WTC11 (cell line): ENCODE results near the gene FREM1. TPM values are rescaled to one million over a fixed set of nuclear protein-coding genes. Genes with fewer than 3 reads are reported as not detected.

Source experiments
- ATAC-seq: fragments of 200-7000 bp; cut with Tn5 transposase; 2 replicates; pipeline ENCODE4 v1.10.0; 2021; ENCODE audit warnings: mild to moderate bottlenecking, moderate library complexity
- CTCF ChIA-PET: fragments of 300-600 bp; sonication (Branson Sonifier 250); formaldehyde crosslinking; loops from one replicate; lab custom pipeline; 2021; ENCODE audit warnings: antibody characterized with exemption; lab: Charles Lee
- POLR2A ChIA-PET: fragments of 350-600 bp; sonication (Branson Sonifier 250); formaldehyde crosslinking; loops from one replicate; lab custom pipeline; 2021; ENCODE audit warnings: antibody characterized with exemption; lab: Charles Lee
- DNase-seq: peaks from one replicate; pipeline ENCODE4 v3.0.0; 2021; ENCODE audit warnings: low spot score
- H3K27ac Mint-ChIP-seq: 2 replicates; pipeline ENCODE4 v1.8.0; 2021; ENCODE audit warnings: mixed read lengths
- H3K27me3 Mint-ChIP-seq: 2 replicates; pipeline ENCODE4 v1.8.0; 2021; ENCODE audit warnings: low read depth, mild to moderate bottlenecking, moderate library complexity, mixed read lengths
- H3K36me3 Mint-ChIP-seq: 2 replicates; pipeline ENCODE4 v1.8.0; 2021; ENCODE audit warnings: mixed read lengths
- H3K4me1 Mint-ChIP-seq: 2 replicates; pipeline ENCODE4 v1.8.0; 2022; ENCODE audit warnings: mixed read lengths
- H3K4me3 Mint-ChIP-seq: 2 replicates; pipeline ENCODE4 v1.8.0; 2021; ENCODE audit warnings: mild to moderate bottlenecking, moderate library complexity, mixed read lengths
- H3K9me3 Mint-ChIP-seq: 2 replicates; pipeline ENCODE4 v1.8.0; 2021; ENCODE audit warnings: mixed read lengths
- E2F4 ChIP-seq: sonication (generic); formaldehyde crosslinking; IDR thresholded peaks from 2 replicates; pipeline ENCODE4 v1.8.1; 2022; ENCODE audit warnings: low read depth, mild to moderate bottlenecking, moderate library complexity, missing genetic modification reagents, borderline replicate concordance
- FOXK1 ChIP-seq: sonication (generic); formaldehyde crosslinking; IDR thresholded peaks from 2 replicates; pipeline ENCODE4 v1.8.0; 2022; ENCODE audit warnings: mild to moderate bottlenecking, moderate library complexity, missing genetic modification reagents
- FOXP1 ChIP-seq: sonication (generic); formaldehyde crosslinking; IDR thresholded peaks from 2 replicates; pipeline ENCODE4 v1.8.0; 2022; ENCODE audit warnings: missing genetic modification reagents, mild to moderate bottlenecking, moderate library complexity, borderline replicate concordance
- GTF2I ChIP-seq: fragments of 250-450 bp; sonication (Bioruptor Pico); conservative IDR thresholded peaks from 2 replicates; pipeline ENCODE4 v1.4.0; 2021; ENCODE audit warnings: mild to moderate bottlenecking
- JUN ChIP-seq: sonication (generic); formaldehyde crosslinking; IDR thresholded peaks from 2 replicates; pipeline ENCODE4 v1.8.0; 2023; ENCODE audit warnings: mild to moderate bottlenecking, missing genetic modification reagents
- NR1H2 ChIP-seq: sonication (generic); formaldehyde crosslinking; IDR thresholded peaks from 2 replicates; pipeline ENCODE4 v1.9.0; 2021; ENCODE audit warnings: mild to moderate bottlenecking, moderate library complexity, missing genetic modification reagents
- PREB ChIP-seq: sonication (generic); formaldehyde crosslinking; IDR thresholded peaks from 2 replicates; pipeline ENCODE4 v1.8.1; 2022; ENCODE audit warnings: mild to moderate bottlenecking, missing genetic modification reagents, moderate library complexity, borderline replicate concordance
- RORB ChIP-seq: fragments of 250-450 bp; sonication (Bioruptor Pico); IDR thresholded peaks from 2 replicates; pipeline ENCODE4 v1.9.0; 2021; ENCODE audit warnings: mild to moderate bottlenecking
- SMAD3 ChIP-seq: sonication (generic); formaldehyde crosslinking; IDR thresholded peaks from 2 replicates; pipeline ENCODE4 v1.8.0; 2022; ENCODE audit warnings: missing genetic modification reagents, mild to moderate bottlenecking, borderline replicate concordance
- TEAD1 ChIP-seq: sonication (generic); formaldehyde crosslinking; IDR thresholded peaks from 2 replicates; pipeline ENCODE4 v1.8.0; 2022; ENCODE audit warnings: mild to moderate bottlenecking, missing genetic modification reagents
- USF1 ChIP-seq: sonication (generic); formaldehyde crosslinking; IDR thresholded peaks from 2 replicates; pipeline ENCODE4 v1.8.0; 2022; ENCODE audit warnings: mild to moderate bottlenecking, missing genetic modification reagents
- ZBTB21 ChIP-seq: sonication (generic); formaldehyde crosslinking; IDR thresholded peaks from 2 replicates; pipeline ENCODE4 v1.8.1; 2023; ENCODE audit warnings: mild to moderate bottlenecking, missing genetic modification reagents, borderline replicate concordance
- ZNF121 ChIP-seq: sonication (generic); formaldehyde crosslinking; IDR thresholded peaks from 2 replicates; pipeline ENCODE4 v1.8.0; 2023; ENCODE audit warnings: missing genetic modification reagents
- ZNF138 ChIP-seq: sonication (generic); formaldehyde crosslinking; conservative IDR thresholded peaks from 2 replicates; pipeline ENCODE4 v1.8.1; 2022; ENCODE audit warnings: mild to moderate bottlenecking, moderate library complexity, missing genetic modification reagents
- ZNF671 ChIP-seq: fragments of 250-450 bp; sonication (Bioruptor Pico); IDR thresholded peaks from 2 replicates; pipeline ENCODE4 v1.8.0; 2021; ENCODE audit warnings: mild to moderate bottlenecking
- total RNA-seq: library from RNA; stranded (reverse); gene quantifications from 3 replicates; pipeline ENCODE4 v1.2.3, GENCODE V29; 2021
- TF ChIP-seq, protein P1 (sequence below): sonication (generic); formaldehyde crosslinking; IDR thresholded peaks from 2 replicates; pipeline ENCODE4 v1.8.1; 2023; ENCODE audit warnings: mild to moderate bottlenecking, missing genetic modification reagents
- TF ChIP-seq, protein P2 (sequence below): sonication (generic); formaldehyde crosslinking; IDR thresholded peaks from 2 replicates; pipeline ENCODE4 v1.8.1; 2023; ENCODE audit warnings: mild to moderate bottlenecking, missing genetic modification reagents, moderate library complexity
- TF ChIP-seq, protein P3 (sequence below): sonication (generic); formaldehyde crosslinking; IDR thresholded peaks from 2 replicates; pipeline ENCODE4 v1.8.1; 2023; ENCODE audit warnings: mild to moderate bottlenecking, missing genetic modification reagents, borderline replicate concordance
- TF ChIP-seq, protein P4 (sequence below): sonication (generic); formaldehyde crosslinking; IDR thresholded peaks from 2 replicates; pipeline ENCODE4 v1.8.0; 2022; ENCODE audit warnings: mild to moderate bottlenecking, missing genetic modification reagents
- TF ChIP-seq, protein P5 (sequence below): fragments of 250-450 bp; sonication (Bioruptor Pico); IDR thresholded peaks from 2 replicates; pipeline ENCODE4 v1.9.0; 2021; ENCODE audit warnings: mild to moderate bottlenecking

The FREM1 gene
- total RNA-seq, 1 experiment from 2014 or later = 2.8 TPM

GRCh38 chr9:14932231-14932630, 22.0 kb upstream of the FREM1 start:
- Mint-ChIP-seq H3K36me3 (no peaks in the 10 kb centered on the region), H3K27ac (no peak overlapping the region), H3K9me3 (peaks cover 3% of the 10 kb centered on the region; the same call in 1 of the 2 replicates), H3K27me3 (no peaks in the 10 kb centered on the region), H3K4me3 (no peak overlapping the region), H3K4me1 (peaks cover 15% of the 10 kb centered on the region)
- no peak for DNase-seq
- CTCF ChIA-PET = no interaction called here
- POLR2A ChIA-PET = interaction anchor here (0.7 kb wide), 2 partner anchors 214 to 357 kb away, joined by 3 to 7 read pairs; no protein-coding TSS in a partner anchor
- no peak for ATAC-seq
- no peak for TF ChIP-seq GTF2I (CRISPR knock-in tag)
- no peak for TF ChIP-seq NR1H2 (CRISPR knock-in tag)
- TF ChIP-seq, protein P1, sequence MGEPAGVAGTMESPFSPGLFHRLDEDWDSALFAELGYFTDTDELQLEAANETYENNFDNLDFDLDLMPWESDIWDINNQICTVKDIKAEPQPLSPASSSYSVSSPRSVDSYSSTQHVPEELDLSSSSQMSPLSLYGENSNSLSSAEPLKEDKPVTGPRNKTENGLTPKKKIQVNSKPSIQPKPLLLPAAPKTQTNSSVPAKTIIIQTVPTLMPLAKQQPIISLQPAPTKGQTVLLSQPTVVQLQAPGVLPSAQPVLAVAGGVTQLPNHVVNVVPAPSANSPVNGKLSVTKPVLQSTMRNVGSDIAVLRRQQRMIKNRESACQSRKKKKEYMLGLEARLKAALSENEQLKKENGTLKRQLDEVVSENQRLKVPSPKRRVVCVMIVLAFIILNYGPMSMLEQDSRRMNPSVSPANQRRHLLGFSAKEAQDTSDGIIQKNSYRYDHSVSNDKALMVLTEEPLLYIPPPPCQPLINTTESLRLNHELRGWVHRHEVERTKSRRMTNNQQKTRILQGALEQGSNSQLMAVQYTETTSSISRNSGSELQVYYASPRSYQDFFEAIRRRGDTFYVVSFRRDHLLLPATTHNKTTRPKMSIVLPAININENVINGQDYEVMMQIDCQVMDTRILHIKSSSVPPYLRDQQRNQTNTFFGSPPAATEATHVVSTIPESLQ (CRISPR knock-in tag) = no peak
- TF ChIP-seq RORB (CRISPR knock-in tag) = no peak
- TF ChIP-seq TEAD1 (CRISPR knock-in tag) = no peak
- no peak for TF ChIP-seq ZNF121 (CRISPR knock-in tag)
- no peak for TF ChIP-seq FOXP1 (CRISPR knock-in tag)
- no peak for TF ChIP-seq E2F4 (CRISPR knock-in tag)
- no peak for TF ChIP-seq ZBTB21 (CRISPR knock-in tag)
- TF ChIP-seq, protein P2, sequence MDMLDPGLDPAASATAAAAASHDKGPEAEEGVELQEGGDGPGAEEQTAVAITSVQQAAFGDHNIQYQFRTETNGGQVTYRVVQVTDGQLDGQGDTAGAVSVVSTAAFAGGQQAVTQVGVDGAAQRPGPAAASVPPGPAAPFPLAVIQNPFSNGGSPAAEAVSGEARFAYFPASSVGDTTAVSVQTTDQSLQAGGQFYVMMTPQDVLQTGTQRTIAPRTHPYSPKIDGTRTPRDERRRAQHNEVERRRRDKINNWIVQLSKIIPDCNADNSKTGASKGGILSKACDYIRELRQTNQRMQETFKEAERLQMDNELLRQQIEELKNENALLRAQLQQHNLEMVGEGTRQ = no peak
- TF ChIP-seq SMAD3 (CRISPR knock-in tag) = no peak
- no peak for TF ChIP-seq JUN (CRISPR knock-in tag)
- no peak for TF ChIP-seq ZNF671 (CRISPR knock-in tag)

- no peaks in the 10 kb centered on the region for H3K9me3 Mint-ChIP-seq
- H3K27ac Mint-ChIP-seq = no peak overlapping the region
- H3K27me3 Mint-ChIP-seq = no peaks in the 10 kb centered on the region
- H3K36me3 Mint-ChIP-seq = no peaks in the 10 kb centered on the region
- ATAC-seq (no peak), DNase-seq (no peak)
- no peaks in the 10 kb centered on the region for H3K4me1 Mint-ChIP-seq
- POLR2A ChIA-PET = no interaction called here
- CTCF ChIA-PET = no interaction called here
- no peak overlapping the region for H3K4me3 Mint-ChIP-seq
- TF ChIP-seq ZNF138 = no peak
- TF ChIP-seq, protein P3, sequence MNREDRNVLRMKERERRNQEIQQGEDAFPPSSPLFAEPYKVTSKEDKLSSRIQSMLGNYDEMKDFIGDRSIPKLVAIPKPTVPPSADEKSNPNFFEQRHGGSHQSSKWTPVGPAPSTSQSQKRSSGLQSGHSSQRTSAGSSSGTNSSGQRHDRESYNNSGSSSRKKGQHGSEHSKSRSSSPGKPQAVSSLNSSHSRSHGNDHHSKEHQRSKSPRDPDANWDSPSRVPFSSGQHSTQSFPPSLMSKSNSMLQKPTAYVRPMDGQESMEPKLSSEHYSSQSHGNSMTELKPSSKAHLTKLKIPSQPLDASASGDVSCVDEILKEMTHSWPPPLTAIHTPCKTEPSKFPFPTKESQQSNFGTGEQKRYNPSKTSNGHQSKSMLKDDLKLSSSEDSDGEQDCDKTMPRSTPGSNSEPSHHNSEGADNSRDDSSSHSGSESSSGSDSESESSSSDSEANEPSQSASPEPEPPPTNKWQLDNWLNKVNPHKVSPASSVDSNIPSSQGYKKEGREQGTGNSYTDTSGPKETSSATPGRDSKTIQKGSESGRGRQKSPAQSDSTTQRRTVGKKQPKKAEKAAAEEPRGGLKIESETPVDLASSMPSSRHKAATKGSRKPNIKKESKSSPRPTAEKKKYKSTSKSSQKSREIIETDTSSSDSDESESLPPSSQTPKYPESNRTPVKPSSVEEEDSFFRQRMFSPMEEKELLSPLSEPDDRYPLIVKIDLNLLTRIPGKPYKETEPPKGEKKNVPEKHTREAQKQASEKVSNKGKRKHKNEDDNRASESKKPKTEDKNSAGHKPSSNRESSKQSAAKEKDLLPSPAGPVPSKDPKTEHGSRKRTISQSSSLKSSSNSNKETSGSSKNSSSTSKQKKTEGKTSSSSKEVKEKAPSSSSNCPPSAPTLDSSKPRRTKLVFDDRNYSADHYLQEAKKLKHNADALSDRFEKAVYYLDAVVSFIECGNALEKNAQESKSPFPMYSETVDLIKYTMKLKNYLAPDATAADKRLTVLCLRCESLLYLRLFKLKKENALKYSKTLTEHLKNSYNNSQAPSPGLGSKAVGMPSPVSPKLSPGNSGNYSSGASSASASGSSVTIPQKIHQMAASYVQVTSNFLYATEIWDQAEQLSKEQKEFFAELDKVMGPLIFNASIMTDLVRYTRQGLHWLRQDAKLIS (CRISPR knock-in tag) = no peak
- TF ChIP-seq, protein P4, sequence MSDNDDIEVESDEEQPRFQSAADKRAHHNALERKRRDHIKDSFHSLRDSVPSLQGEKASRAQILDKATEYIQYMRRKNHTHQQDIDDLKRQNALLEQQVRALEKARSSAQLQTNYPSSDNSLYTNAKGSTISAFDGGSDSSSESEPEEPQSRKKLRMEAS (CRISPR knock-in tag) = no peak
- TF ChIP-seq, protein P5, sequence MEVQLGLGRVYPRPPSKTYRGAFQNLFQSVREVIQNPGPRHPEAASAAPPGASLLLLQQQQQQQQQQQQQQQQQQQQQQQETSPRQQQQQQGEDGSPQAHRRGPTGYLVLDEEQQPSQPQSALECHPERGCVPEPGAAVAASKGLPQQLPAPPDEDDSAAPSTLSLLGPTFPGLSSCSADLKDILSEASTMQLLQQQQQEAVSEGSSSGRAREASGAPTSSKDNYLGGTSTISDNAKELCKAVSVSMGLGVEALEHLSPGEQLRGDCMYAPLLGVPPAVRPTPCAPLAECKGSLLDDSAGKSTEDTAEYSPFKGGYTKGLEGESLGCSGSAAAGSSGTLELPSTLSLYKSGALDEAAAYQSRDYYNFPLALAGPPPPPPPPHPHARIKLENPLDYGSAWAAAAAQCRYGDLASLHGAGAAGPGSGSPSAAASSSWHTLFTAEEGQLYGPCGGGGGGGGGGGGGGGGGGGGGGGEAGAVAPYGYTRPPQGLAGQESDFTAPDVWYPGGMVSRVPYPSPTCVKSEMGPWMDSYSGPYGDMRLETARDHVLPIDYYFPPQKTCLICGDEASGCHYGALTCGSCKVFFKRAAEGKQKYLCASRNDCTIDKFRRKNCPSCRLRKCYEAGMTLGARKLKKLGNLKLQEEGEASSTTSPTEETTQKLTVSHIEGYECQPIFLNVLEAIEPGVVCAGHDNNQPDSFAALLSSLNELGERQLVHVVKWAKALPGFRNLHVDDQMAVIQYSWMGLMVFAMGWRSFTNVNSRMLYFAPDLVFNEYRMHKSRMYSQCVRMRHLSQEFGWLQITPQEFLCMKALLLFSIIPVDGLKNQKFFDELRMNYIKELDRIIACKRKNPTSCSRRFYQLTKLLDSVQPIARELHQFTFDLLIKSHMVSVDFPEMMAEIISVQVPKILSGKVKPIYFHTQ = no peak
- TF ChIP-seq USF1 (CRISPR knock-in tag) = no peak
- no peak for TF ChIP-seq E2F4 (CRISPR knock-in tag)
- TF ChIP-seq FOXK1 (CRISPR knock-in tag) = no peak
- TF ChIP-seq PREB (CRISPR knock-in tag) = no peak
These were observed 16.9 kb upstream of the FREM1 start for GRCh38 chr9:14926941-14927624.
